GM23338 (cell line): ENCODE measurements around the gene ZMYND12. TPM values are rescaled to one million over a fixed set of nuclear protein-coding genes. Genes with fewer than 3 reads are reported as not detected.

Source experiments
- ATAC-seq: fragments of 200-7000 bp; cut with Tn5 transposase; 3 replicates; pipeline ENCODE4 v1.9.1; 2020
- DNase-seq: peaks from one replicate; pipeline ENCODE4 v3.0.0-alpha.2; 2015; ENCODE audit warnings: low spot score
- H2AFZ ChIP-seq: fragments of 200-600 bp; sonication (generic); 2 replicates; pipeline ENCODE4 v1.8.0; 2016; ENCODE audit warnings: antibody characterized with exemption, mild to moderate bottlenecking, moderate library complexity
- H3F3A ChIP-seq: fragments of 200-600 bp; sonication (generic); replicated peaks from 2 replicates; pipeline ENCODE4 v1.8.0; 2017; ENCODE audit warnings: antibody characterized with exemption, mixed run types, low read depth
- H3K27ac ChIP-seq: fragments of 200-600 bp; sonication (generic); 2 replicates; pipeline ENCODE4 v1.6.1; 2016; ENCODE audit warnings: low read depth
- H3K27me3 ChIP-seq: fragments of 200-600 bp; sonication (generic); 2 replicates; pipeline ENCODE4 v1.8.0; 2016; ENCODE audit warnings: mild to moderate bottlenecking, mixed run types, moderate library complexity; ENCODE audit not compliant: insufficient read depth
- H3K36me3 ChIP-seq: fragments of 200-600 bp; sonication (generic); 2 replicates; pipeline ENCODE4 v1.8.0; 2016; ENCODE audit warnings: mild to moderate bottlenecking; ENCODE audit not compliant: insufficient read depth
- H3K4me1 ChIP-seq: fragments of 200-600 bp; sonication (generic); 2 replicates; pipeline ENCODE4 v1.8.0; 2016; ENCODE audit warnings: mild to moderate bottlenecking, moderate library complexity; ENCODE audit not compliant: insufficient read depth
- H3K4me2 ChIP-seq: fragments of 200-600 bp; sonication (generic); 2 replicates; pipeline ENCODE4 v1.7.1; 2017; ENCODE audit warnings: mixed run types
- H3K4me3 ChIP-seq: fragments of 200-600 bp; sonication (generic); 2 replicates; pipeline ENCODE4 v1.6.1; 2016; ENCODE audit warnings: mixed run types
- H3K79me2 ChIP-seq: fragments of 200-600 bp; sonication (generic); replicated peaks from 2 replicates; pipeline ENCODE4 v1.8.0; 2017; ENCODE audit warnings: mild to moderate bottlenecking; ENCODE audit not compliant: insufficient read depth
- H3K9me2 ChIP-seq: fragments of 200-600 bp; sonication (generic); 2 replicates; pipeline ENCODE4 v1.8.0; 2017; ENCODE audit not compliant: insufficient read depth
- H4K20me1 ChIP-seq: fragments of 200-600 bp; sonication (generic); replicated peaks from 2 replicates; pipeline ENCODE4 v1.8.0; 2017; ENCODE audit warnings: mild to moderate bottlenecking; ENCODE audit not compliant: insufficient read depth
- H3K27ac Mint-ChIP-seq: 2 replicates; pipeline ENCODE4 v1.8.0; 2020; ENCODE audit warnings: inconsistent platforms, mild to moderate bottlenecking, moderate library complexity, mixed read lengths
- H3K27me3 Mint-ChIP-seq: 3 replicates; pipeline ENCODE4 v1.8.0; 2022; ENCODE audit warnings: low read depth, mild to moderate bottlenecking, moderate library complexity, mixed read lengths, inconsistent platforms; ENCODE audit not compliant: insufficient read depth, poor library complexity
- H3K36me3 Mint-ChIP-seq: 3 replicates; pipeline ENCODE4 v1.8.0; 2021; ENCODE audit warnings: low read depth, mild to moderate bottlenecking, inconsistent platforms, moderate library complexity, mixed read lengths
- H3K4me1 Mint-ChIP-seq: 3 replicates; pipeline ENCODE4 v1.8.0; 2020; ENCODE audit warnings: mild to moderate bottlenecking, inconsistent platforms, mixed read lengths
- H3K4me3 Mint-ChIP-seq: 3 replicates; pipeline ENCODE4 v1.8.0; 2021; ENCODE audit warnings: moderate library complexity, mild to moderate bottlenecking, inconsistent platforms, mixed read lengths
- H3K9me3 Mint-ChIP-seq: 3 replicates; pipeline ENCODE4 v1.8.0; 2020; ENCODE audit warnings: moderate library complexity, mild to moderate bottlenecking, inconsistent platforms, mixed read lengths
- CREB1 ChIP-seq: fragments of 250-450 bp; sonication (Bioruptor Pico); IDR thresholded peaks from 2 replicates; pipeline ENCODE4 v1.5.0; 2020; ENCODE audit warnings: low read depth, mild to moderate bottlenecking, moderate library complexity
- EZH2 ChIP-seq: fragments of 200-600 bp; sonication (generic); IDR thresholded peaks from one replicate; pipeline ENCODE4 v1.8.0; 2017; ENCODE audit warnings: antibody characterized with exemption, mild to moderate bottlenecking, low read depth; ENCODE audit not compliant: unreplicated experiment
- JUNB ChIP-seq: IDR thresholded peaks from one replicate; pipeline ENCODE4 v1.6.1; 2016; ENCODE audit warnings: antibody characterized with exemption; ENCODE audit not compliant: unreplicated experiment
- NANOG ChIP-seq: IDR thresholded peaks from 2 replicates; pipeline ENCODE4 v1.6.1; 2016; ENCODE audit warnings: antibody characterized with exemption, borderline replicate concordance
- POLR2AphosphoS5 ChIP-seq: IDR thresholded peaks from 2 replicates; pipeline ENCODE4 v1.6.1; 2016; ENCODE audit warnings: antibody characterized with exemption, low read depth
- STAT1 ChIP-seq: IDR thresholded peaks from one replicate; pipeline ENCODE4 v1.6.1; 2016; ENCODE audit warnings: antibody characterized with exemption; ENCODE audit not compliant: unreplicated experiment
- ZNF114 ChIP-seq: fragments of 250-450 bp; sonication (Bioruptor Pico); IDR thresholded peaks from 2 replicates; pipeline ENCODE4 v1.5.0; 2020; ENCODE audit warnings: mild to moderate bottlenecking, moderate library complexity
- ZNF331 ChIP-seq: fragments of 250-450 bp; sonication (Bioruptor Pico); IDR thresholded peaks from 2 replicates; pipeline ENCODE4 v1.5.0; 2020; ENCODE audit warnings: low read depth, mild to moderate bottlenecking, moderate library complexity
- polyA plus RNA-seq: library from polyadenylated mRNA; unstranded; fragments of >200 nt; fragmentation: Nextera tagmentation; extraction: Ambion mirVana; gene quantifications from 2 replicates; pipeline ENCODE4 v1.2.1, GENCODE V29; 2016
- total RNA-seq: library from RNA; depleted of rRNA; stranded (reverse); fragments of >200 nt; shearing (Covaris generic); gene quantifications from 2 replicates; pipeline ENCODE4 v1.2.3, GENCODE V29; 2014
- TF ChIP-seq, protein P1 (sequence below): IDR thresholded peaks from 2 replicates; pipeline ENCODE4 v1.6.1; 2016; ENCODE audit warnings: antibody characterized with exemption
- TF ChIP-seq, protein P2 (sequence below), 2 experiments: fragments of 200-600 bp in 1 of 2; sonication (generic) in 1 of 2; conservative IDR thresholded peaks; 2 replicates each; pipeline versions ENCODE4 v1.5.1 to v1.6.1; 2016 to 2017; ENCODE audit warnings: antibody characterized with exemption in 2 of 2, low read depth in 2 of 2, mild to moderate bottlenecking in 2 of 2, moderate library complexity in 1 of 2
- TF ChIP-seq, protein P3 (sequence below): fragments of 250-450 bp; sonication (Bioruptor Pico); IDR thresholded peaks from 2 replicates; pipeline ENCODE4 v1.5.0; 2020; ENCODE audit warnings: mild to moderate bottlenecking, moderate library complexity
- TF ChIP-seq, protein P4 (sequence below): IDR thresholded peaks from one replicate; pipeline ENCODE4 v1.6.1; 2018; ENCODE audit warnings: antibody characterized with exemption; ENCODE audit not compliant: unreplicated experiment

Gene ZMYND12
- total and polyA plus RNA-seq, 2 experiments from 2014 or later = 0.16 to 0.63 TPM

DNA sequence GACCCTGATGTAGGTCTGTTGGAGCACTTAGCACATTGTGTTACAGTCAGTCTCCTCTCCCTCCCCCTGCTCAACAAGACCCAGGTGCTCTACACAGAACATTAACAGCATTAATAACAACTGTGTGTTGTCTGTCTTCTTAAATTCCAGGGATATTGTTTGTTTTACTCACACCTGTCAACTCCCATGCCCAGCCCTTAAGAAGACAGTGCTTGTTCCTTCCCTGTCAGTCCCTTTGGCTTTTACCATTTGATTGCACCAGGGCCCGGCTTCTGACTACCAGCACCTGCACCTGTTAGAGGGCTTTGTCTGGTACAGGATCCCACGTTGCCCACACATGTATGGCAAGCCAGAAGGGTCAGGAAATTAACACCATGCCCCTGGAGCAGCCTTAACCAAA is 63.6 kb downstream of the ZMYND12 start:
- Histone ChIP-seq H3K27ac (no peak overlapping the region), H3K4me2 (no peak overlapping the region), H3K79me2 (no peaks in the 10 kb centered on the region), H3K36me3 (no peaks in the 10 kb centered on the region), H3K4me1 (no peaks in the 10 kb centered on the region), H3F3A (no peaks in the 10 kb centered on the region), H3K27me3 (no peaks in the 10 kb centered on the region), H3K9me2 (no peaks in the 10 kb centered on the region), H3K4me3 (no peak overlapping the region), H4K20me1 (no peaks in the 10 kb centered on the region), H2AFZ (no peak overlapping the region)
- H3K9me3 Mint-ChIP-seq = no peaks in the 10 kb centered on the region
- H3K27ac Mint-ChIP-seq = no peak overlapping the region
- H3K36me3 Mint-ChIP-seq = no peaks in the 10 kb centered on the region
- H3K4me3 Mint-ChIP-seq = no peak overlapping the region
- H3K4me1 Mint-ChIP-seq = no peaks in the 10 kb centered on the region
- no peaks in the 10 kb centered on the region for H3K27me3 Mint-ChIP-seq
- DNase-seq = no peak
- no peak for ATAC-seq
- TF ChIP-seq, protein P1, sequence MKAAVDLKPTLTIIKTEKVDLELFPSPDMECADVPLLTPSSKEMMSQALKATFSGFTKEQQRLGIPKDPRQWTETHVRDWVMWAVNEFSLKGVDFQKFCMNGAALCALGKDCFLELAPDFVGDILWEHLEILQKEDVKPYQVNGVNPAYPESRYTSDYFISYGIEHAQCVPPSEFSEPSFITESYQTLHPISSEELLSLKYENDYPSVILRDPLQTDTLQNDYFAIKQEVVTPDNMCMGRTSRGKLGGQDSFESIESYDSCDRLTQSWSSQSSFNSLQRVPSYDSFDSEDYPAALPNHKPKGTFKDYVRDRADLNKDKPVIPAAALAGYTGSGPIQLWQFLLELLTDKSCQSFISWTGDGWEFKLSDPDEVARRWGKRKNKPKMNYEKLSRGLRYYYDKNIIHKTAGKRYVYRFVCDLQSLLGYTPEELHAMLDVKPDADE = no peak
- no peak for TF ChIP-seq EZH2
- no peak for TF ChIP-seq ZNF331 (CRISPR knock-in tag)
- TF ChIP-seq STAT1 = no peak
- TF ChIP-seq, protein P2, sequence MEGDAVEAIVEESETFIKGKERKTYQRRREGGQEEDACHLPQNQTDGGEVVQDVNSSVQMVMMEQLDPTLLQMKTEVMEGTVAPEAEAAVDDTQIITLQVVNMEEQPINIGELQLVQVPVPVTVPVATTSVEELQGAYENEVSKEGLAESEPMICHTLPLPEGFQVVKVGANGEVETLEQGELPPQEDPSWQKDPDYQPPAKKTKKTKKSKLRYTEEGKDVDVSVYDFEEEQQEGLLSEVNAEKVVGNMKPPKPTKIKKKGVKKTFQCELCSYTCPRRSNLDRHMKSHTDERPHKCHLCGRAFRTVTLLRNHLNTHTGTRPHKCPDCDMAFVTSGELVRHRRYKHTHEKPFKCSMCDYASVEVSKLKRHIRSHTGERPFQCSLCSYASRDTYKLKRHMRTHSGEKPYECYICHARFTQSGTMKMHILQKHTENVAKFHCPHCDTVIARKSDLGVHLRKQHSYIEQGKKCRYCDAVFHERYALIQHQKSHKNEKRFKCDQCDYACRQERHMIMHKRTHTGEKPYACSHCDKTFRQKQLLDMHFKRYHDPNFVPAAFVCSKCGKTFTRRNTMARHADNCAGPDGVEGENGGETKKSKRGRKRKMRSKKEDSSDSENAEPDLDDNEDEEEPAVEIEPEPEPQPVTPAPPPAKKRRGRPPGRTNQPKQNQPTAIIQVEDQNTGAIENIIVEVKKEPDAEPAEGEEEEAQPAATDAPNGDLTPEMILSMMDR (conservative IDR thresholded peaks at IDR 0.05; ENCODE audit: low read depth in 2 of 2) = no peak
- no peak for TF ChIP-seq CREB1 (CRISPR knock-in tag)
- TF ChIP-seq, protein P3, sequence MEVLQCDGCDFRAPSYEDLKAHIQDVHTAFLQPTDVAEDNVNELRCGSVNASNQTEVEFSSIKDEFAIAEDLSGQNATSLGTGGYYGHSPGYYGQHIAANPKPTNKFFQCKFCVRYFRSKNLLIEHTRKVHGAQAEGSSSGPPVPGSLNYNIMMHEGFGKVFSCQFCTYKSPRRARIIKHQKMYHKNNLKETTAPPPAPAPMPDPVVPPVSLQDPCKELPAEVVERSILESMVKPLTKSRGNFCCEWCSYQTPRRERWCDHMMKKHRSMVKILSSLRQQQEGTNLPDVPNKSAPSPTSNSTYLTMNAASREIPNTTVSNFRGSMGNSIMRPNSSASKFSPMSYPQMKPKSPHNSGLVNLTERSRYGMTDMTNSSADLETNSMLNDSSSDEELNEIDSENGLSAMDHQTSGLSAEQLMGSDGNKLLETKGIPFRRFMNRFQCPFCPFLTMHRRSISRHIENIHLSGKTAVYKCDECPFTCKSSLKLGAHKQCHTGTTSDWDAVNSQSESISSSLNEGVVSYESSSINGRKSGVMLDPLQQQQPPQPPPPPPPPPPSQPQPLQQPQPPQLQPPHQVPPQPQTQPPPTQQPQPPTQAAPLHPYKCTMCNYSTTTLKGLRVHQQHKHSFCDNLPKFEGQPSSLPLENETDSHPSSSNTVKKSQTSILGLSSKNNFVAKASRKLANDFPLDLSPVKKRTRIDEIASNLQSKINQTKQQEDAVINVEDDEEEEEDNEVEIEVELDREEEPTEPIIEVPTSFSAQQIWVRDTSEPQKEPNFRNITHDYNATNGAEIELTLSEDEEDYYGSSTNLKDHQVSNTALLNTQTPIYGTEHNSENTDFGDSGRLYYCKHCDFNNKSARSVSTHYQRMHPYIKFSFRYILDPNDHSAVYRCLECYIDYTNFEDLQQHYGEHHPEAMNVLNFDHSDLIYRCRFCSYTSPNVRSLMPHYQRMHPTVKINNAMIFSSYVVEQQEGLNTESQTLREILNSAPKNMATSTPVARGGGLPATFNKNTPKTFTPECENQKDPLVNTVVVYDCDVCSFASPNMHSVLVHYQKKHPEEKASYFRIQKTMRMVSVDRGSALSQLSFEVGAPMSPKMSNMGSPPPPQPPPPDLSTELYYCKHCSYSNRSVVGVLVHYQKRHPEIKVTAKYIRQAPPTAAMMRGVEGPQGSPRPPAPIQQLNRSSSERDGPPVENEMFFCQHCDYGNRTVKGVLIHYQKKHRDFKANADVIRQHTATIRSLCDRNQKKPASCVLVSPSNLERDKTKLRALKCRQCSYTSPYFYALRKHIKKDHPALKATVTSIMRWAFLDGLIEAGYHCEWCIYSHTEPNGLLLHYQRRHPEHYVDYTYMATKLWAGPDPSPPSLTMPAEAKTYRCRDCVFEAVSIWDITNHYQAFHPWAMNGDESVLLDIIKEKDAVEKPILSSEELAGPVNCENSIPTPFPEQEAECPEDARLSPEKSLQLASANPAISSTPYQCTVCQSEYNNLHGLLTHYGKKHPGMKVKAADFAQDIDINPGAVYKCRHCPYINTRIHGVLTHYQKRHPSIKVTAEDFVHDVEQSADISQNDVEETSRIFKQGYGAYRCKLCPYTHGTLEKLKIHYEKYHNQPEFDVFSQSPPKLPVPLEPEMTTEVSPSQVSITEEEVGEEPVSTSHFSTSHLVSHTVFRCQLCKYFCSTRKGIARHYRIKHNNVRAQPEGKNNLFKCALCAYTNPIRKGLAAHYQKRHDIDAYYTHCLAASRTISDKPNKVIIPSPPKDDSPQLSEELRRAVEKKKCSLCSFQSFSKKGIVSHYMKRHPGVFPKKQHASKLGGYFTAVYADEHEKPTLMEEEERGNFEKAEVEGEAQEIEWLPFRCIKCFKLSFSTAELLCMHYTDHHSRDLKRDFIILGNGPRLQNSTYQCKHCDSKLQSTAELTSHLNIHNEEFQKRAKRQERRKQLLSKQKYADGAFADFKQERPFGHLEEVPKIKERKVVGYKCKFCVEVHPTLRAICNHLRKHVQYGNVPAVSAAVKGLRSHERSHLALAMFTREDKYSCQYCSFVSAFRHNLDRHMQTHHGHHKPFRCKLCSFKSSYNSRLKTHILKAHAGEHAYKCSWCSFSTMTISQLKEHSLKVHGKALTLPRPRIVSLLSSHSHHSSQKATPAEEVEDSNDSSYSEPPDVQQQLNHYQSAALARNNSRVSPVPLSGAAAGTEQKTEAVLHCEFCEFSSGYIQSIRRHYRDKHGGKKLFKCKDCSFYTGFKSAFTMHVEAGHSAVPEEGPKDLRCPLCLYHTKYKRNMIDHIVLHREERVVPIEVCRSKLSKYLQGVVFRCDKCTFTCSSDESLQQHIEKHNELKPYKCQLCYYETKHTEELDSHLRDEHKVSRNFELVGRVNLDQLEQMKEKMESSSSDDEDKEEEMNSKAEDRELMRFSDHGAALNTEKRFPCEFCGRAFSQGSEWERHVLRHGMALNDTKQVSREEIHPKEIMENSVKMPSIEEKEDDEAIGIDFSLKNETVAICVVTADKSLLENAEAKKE (CRISPR knock-in tag) = no peak
- no peak for TF ChIP-seq NANOG
- no peak for TF ChIP-seq ZNF114 (CRISPR knock-in tag)
- TF ChIP-seq, protein P4, sequence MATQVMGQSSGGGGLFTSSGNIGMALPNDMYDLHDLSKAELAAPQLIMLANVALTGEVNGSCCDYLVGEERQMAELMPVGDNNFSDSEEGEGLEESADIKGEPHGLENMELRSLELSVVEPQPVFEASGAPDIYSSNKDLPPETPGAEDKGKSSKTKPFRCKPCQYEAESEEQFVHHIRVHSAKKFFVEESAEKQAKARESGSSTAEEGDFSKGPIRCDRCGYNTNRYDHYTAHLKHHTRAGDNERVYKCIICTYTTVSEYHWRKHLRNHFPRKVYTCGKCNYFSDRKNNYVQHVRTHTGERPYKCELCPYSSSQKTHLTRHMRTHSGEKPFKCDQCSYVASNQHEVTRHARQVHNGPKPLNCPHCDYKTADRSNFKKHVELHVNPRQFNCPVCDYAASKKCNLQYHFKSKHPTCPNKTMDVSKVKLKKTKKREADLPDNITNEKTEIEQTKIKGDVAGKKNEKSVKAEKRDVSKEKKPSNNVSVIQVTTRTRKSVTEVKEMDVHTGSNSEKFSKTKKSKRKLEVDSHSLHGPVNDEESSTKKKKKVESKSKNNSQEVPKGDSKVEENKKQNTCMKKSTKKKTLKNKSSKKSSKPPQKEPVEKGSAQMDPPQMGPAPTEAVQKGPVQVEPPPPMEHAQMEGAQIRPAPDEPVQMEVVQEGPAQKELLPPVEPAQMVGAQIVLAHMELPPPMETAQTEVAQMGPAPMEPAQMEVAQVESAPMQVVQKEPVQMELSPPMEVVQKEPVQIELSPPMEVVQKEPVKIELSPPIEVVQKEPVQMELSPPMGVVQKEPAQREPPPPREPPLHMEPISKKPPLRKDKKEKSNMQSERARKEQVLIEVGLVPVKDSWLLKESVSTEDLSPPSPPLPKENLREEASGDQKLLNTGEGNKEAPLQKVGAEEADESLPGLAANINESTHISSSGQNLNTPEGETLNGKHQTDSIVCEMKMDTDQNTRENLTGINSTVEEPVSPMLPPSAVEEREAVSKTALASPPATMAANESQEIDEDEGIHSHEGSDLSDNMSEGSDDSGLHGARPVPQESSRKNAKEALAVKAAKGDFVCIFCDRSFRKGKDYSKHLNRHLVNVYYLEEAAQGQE = no peak
- TF ChIP-seq JUNB = no peak
- TF ChIP-seq POLR2AphosphoS5 = no peak
